Stimulated activated naive CD8-positive, alpha-beta T cell treated with anti-CD3 and anti-CD28 coated beads, Interleukin-15, Interleukin-2, amounts not matched to agents 100 ng/mL and 50 ng/mL, for 24 hours (primary cell): Measurements from ENCODE around the gene IFI6.

Experiments used
- H3K27ac Mint-ChIP-seq: one replicate; pipeline ENCODE4 v1.8.0; 2021; ENCODE audit warnings: mild to moderate bottlenecking, mixed read lengths
- H3K27me3 Mint-ChIP-seq: one replicate; pipeline ENCODE4 v1.8.0; 2021; ENCODE audit warnings: mixed read lengths
- H3K36me3 Mint-ChIP-seq: one replicate; pipeline ENCODE4 v1.8.0; 2021; ENCODE audit warnings: low read depth, mixed read lengths
- H3K4me1 Mint-ChIP-seq: one replicate; pipeline ENCODE4 v1.8.0; 2021; ENCODE audit warnings: low read depth, mixed read lengths
- H3K4me3 Mint-ChIP-seq: one replicate; pipeline ENCODE4 v1.8.0; 2021; ENCODE audit warnings: mild to moderate bottlenecking, mixed read lengths
- H3K9me3 Mint-ChIP-seq: one replicate; pipeline ENCODE4 v1.8.0; 2021; ENCODE audit warnings: mixed read lengths

IFI6 gene

GRCh38 chr1:27662707-27663393 lies 9.1 kb downstream of the IFI6 start:
- Mint-ChIP-seq H3K4me3 (peak overlapping the region; percentile 80), H3K36me3 (peaks cover 9% of the 10 kb centered on the region), H3K4me1 (peaks cover 52% of the 10 kb centered on the region), H3K27ac (peak overlapping the region; percentile 98), H3K9me3 (no peaks in the 10 kb centered on the region), H3K27me3 (no peaks in the 10 kb centered on the region)

GRCh38 chr1:27662261-27662660 lies 9.7 kb downstream of the IFI6 start:
- H3K27me3 Mint-ChIP-seq, result no peaks in the 10 kb centered on the region
- H3K27ac Mint-ChIP-seq, result peak overlapping the region; percentile 98
- H3K36me3 Mint-ChIP-seq, result peaks cover 5% of the 10 kb centered on the region
- no peaks in the 10 kb centered on the region for H3K9me3 Mint-ChIP-seq
- H3K4me1 Mint-ChIP-seq, result peaks cover 52% of the 10 kb centered on the region
- H3K4me3 Mint-ChIP-seq, result peak overlapping the region; percentile 80

GRCh38 chr1:27661412-27662075 lies 10.4 kb downstream of the IFI6 start:
- H3K9me3 Mint-ChIP-seq, result no peaks in the 10 kb centered on the region
- no peaks in the 10 kb centered on the region for H3K27me3 Mint-ChIP-seq
- H3K27ac Mint-ChIP-seq, result peak overlapping the region; percentile 73
- H3K36me3 Mint-ChIP-seq, result peaks cover 5% of the 10 kb centered on the region
- no peak overlapping the region for H3K4me3 Mint-ChIP-seq
- H3K4me1 Mint-ChIP-seq, result peaks cover 48% of the 10 kb centered on the region

GRCh38 chr1:27660300-27660835 lies 11.6 kb downstream of the IFI6 start:
- H3K4me3 Mint-ChIP-seq, result peak overlapping the region; percentile 79
- H3K27me3 Mint-ChIP-seq, result no peaks in the 10 kb centered on the region
- peak overlapping the region; percentile 89 for H3K27ac Mint-ChIP-seq
- peaks cover 49% of the 10 kb centered on the region for H3K4me1 Mint-ChIP-seq
- H3K9me3 Mint-ChIP-seq, result no peaks in the 10 kb centered on the region
- H3K36me3 Mint-ChIP-seq, result no peaks in the 10 kb centered on the region

- Mint-ChIP-seq H3K4me3 (peak overlapping the region; percentile 79), H3K4me1 (peaks cover 55% of the 10 kb centered on the region), H3K27me3 (no peaks in the 10 kb centered on the region), H3K9me3 (no peaks in the 10 kb centered on the region), H3K36me3 (no peaks in the 10 kb centered on the region), H3K27ac (peak overlapping the region; percentile 94)
These were observed 12.3 kb downstream of the IFI6 start for GRCh38 chr1:27659497-27660299.

GRCh38 chr1:27658951-27659496 lies 13.0 kb downstream of the IFI6 start:
- peak overlapping the region; percentile 79 for H3K4me3 Mint-ChIP-seq
- H3K36me3 Mint-ChIP-seq, result no peaks in the 10 kb centered on the region
- peaks cover 55% of the 10 kb centered on the region for H3K4me1 Mint-ChIP-seq
- H3K27ac Mint-ChIP-seq, result peak overlapping the region; percentile 94
- H3K9me3 Mint-ChIP-seq, result no peaks in the 10 kb centered on the region
- no peaks in the 10 kb centered on the region for H3K27me3 Mint-ChIP-seq

GRCh38 chr1:27656157-27656893 lies 15.7 kb downstream of the IFI6 start:
- H3K36me3 Mint-ChIP-seq, result no peaks in the 10 kb centered on the region
- H3K9me3 Mint-ChIP-seq, result no peaks in the 10 kb centered on the region
- H3K4me1 Mint-ChIP-seq, result peaks cover 37% of the 10 kb centered on the region
- no peak overlapping the region for H3K27ac Mint-ChIP-seq
- no peak overlapping the region for H3K4me3 Mint-ChIP-seq
- H3K27me3 Mint-ChIP-seq, result no peaks in the 10 kb centered on the region

GRCh38 chr1:27655151-27655937 lies 16.6 kb downstream of the IFI6 start:
- H3K4me3 Mint-ChIP-seq, result no peak overlapping the region
- H3K9me3 Mint-ChIP-seq, result no peaks in the 10 kb centered on the region
- no peaks in the 10 kb centered on the region for H3K27me3 Mint-ChIP-seq
- H3K27ac Mint-ChIP-seq, result peak overlapping the region; percentile 51
- no peaks in the 10 kb centered on the region for H3K36me3 Mint-ChIP-seq
- peaks cover 37% of the 10 kb centered on the region for H3K4me1 Mint-ChIP-seq

- Mint-ChIP-seq H3K27me3 (no peaks in the 10 kb centered on the region), H3K4me1 (peaks cover 26% of the 10 kb centered on the region), H3K4me3 (no peak overlapping the region), H3K36me3 (no peaks in the 10 kb centered on the region), H3K9me3 (no peaks in the 10 kb centered on the region), H3K27ac (no peak overlapping the region)
These were observed 19.7 kb downstream of the IFI6 start for GRCh38 chr1:27652111-27652864.

- Mint-ChIP-seq H3K36me3 (no peaks in the 10 kb centered on the region), H3K9me3 (no peaks in the 10 kb centered on the region), H3K4me3 (no peak overlapping the region), H3K27me3 (no peaks in the 10 kb centered on the region), H3K27ac (peak overlapping the region; percentile 92), H3K4me1 (peaks cover 26% of the 10 kb centered on the region)
These were observed 21.3 kb downstream of the IFI6 start for GRCh38 chr1:27650539-27651175.

- H3K4me1 Mint-ChIP-seq, result peaks cover 21% of the 10 kb centered on the region
- H3K9me3 Mint-ChIP-seq, result no peaks in the 10 kb centered on the region
- no peaks in the 10 kb centered on the region for H3K36me3 Mint-ChIP-seq
- peak overlapping the region; percentile 92 for H3K27ac Mint-ChIP-seq
- no peaks in the 10 kb centered on the region for H3K27me3 Mint-ChIP-seq
- no peak overlapping the region for H3K4me3 Mint-ChIP-seq
These were observed 21.8 kb downstream of the IFI6 start for GRCh38 chr1:27650171-27650538.

- Mint-ChIP-seq H3K9me3 (no peaks in the 10 kb centered on the region), H3K36me3 (no peaks in the 10 kb centered on the region), H3K4me1 (peaks cover 20% of the 10 kb centered on the region), H3K4me3 (no peak overlapping the region), H3K27ac (peak overlapping the region; percentile 68), H3K27me3 (no peaks in the 10 kb centered on the region)
These were observed 22.7 kb downstream of the IFI6 start for GRCh38 chr1:27649306-27649635.
